ENCODE data around the gene ZNF766.
"Not testable (repeated sequence)": the region's sequence is repeated elsewhere in the genome, so short reads cannot be mapped to it uniquely, and the experiment has no call there.

Gene ZNF766

DNA sequence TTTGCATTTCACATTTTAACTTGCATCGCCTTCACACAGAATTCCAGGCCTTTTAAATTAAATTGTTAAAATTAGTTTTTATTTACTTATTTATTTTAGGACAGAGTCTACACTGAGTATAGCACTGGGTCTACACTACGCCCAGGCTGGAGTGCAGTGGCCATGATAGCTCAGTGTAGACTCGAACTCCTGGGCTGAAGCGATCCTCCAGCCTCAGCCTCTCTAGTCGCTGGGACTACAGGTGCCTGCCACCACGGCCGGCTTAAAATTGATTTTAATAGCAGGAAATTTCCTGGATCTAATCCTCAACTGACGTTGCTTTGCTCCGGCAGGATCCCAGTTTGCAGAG is 66.4 kb downstream of the ZNF766 start:
- ChIA-PET CTCF (no interaction called here), POLR2A (no interaction called here)
- TF ChIP-seq, protein P1, sequence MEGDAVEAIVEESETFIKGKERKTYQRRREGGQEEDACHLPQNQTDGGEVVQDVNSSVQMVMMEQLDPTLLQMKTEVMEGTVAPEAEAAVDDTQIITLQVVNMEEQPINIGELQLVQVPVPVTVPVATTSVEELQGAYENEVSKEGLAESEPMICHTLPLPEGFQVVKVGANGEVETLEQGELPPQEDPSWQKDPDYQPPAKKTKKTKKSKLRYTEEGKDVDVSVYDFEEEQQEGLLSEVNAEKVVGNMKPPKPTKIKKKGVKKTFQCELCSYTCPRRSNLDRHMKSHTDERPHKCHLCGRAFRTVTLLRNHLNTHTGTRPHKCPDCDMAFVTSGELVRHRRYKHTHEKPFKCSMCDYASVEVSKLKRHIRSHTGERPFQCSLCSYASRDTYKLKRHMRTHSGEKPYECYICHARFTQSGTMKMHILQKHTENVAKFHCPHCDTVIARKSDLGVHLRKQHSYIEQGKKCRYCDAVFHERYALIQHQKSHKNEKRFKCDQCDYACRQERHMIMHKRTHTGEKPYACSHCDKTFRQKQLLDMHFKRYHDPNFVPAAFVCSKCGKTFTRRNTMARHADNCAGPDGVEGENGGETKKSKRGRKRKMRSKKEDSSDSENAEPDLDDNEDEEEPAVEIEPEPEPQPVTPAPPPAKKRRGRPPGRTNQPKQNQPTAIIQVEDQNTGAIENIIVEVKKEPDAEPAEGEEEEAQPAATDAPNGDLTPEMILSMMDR (IDR thresholded peaks at IDR 0.05; ENCODE audit: control extremely low read depth, extremely low read depth, low read depth, missing control alignments): no peak
- no peak for DNase-seq (ENCODE audit: extremely low spot score)

DNA sequence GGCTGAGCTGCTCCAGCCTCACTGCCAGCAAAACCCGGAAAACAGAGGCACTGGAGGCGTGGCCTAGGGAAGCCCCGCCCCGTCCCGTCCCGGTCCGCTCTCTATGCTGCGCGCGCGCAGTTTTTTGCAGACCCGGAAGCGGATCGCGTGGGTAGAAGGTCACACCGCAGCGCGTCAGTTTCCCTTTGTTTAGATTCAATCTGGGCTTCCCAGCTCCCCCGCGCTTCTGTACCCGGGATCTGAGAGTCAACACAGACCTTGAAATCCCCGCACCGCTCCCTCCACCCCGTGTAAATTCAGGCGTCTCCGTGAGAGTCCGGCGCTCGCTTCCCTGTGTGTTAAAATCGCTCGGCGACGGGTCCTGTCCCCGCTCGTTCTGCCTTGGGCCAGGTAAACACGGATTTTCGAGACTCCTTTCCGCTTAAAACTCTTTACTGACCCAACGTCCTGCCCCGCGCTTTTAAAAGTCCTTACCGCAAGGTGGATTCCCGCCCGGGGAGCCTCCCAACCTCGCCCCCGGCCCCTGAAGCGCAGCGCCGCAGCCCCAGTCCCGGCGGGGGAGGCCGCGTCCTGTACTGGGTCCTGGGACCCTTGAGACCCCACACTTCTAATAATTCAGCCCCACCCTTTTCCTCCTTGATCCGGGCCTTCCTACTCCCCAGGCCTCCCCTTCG is 66.9 kb downstream of the ZNF766 start, which contains the start of gene ZNF610:
Gene ZNF610 (plus strand): TSS at position 127 of the 674 bp plus-strand sequence. CDS start 12,930 bp downstream, outside the sequence.
- POLR2A ChIA-PET: no interaction called here
- TF ChIP-seq, protein P1 (IDR thresholded peaks at IDR 0.05; ENCODE audit: control extremely low read depth, extremely low read depth, low read depth, missing control alignments): no peak
- peak; percentile 88 for DNase-seq (ENCODE audit: extremely low spot score)
- CTCF ChIA-PET: no interaction called here

DNA sequence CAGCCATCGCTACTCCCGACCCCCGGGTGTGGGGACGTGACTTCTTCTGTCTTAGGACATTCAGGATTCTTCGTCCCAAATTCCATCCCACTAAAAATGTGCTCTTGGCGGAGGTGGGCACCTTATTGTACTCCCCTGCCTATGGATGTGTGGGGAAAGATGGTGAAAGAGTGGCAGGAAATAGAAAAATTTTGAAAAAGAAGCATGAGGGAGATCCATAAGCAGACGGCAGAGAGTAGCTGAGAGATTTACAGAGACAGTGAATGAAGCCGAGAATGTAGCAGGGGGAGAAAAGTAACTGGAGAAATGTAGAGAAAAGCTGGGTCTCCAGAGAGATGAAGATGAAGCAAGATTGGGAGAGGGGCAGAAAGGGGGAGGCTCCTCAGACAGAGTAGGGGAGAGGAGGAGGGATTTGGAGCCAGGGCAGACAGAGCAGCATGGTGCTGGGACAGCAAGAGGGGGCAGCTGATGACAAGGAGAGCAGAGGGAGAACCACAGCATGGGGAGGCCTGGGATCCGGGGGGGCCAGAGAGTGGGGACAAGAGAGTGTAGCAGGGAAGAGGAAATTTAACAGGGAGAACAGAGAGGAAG is 67.5 kb downstream of the ZNF766 start:
- CTCF ChIA-PET: no interaction called here
- POLR2A ChIA-PET: no interaction called here
- TF ChIP-seq, protein P1 (IDR thresholded peaks at IDR 0.05; ENCODE audit: control extremely low read depth, extremely low read depth, low read depth, missing control alignments): no peak
- DNase-seq (ENCODE audit: extremely low spot score): no peak

DNA sequence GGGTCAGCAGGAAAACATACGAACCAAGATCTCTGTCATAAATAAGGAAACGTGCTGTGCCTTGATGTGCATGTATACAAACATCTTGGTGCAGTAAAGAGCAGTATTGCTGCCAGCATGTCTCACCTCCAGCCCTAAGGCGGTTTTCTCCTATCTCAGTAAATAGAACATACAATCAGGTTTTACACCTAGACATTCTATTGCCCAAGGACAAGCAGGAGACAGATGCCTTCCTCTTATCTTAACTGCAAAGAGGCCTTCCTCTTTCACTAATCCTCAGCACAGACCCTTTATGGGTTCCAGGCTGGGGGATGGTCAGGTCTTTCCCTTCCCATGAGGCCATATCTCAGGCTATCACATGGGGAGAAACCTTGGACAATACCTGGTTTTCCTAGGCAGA is 69.6 kb downstream of the ZNF766 start:
- CTCF ChIA-PET; POLR2A ChIA-PET; DNase-seq (ENCODE audit: extremely low spot score): not testable (repeated sequence)

DNA sequence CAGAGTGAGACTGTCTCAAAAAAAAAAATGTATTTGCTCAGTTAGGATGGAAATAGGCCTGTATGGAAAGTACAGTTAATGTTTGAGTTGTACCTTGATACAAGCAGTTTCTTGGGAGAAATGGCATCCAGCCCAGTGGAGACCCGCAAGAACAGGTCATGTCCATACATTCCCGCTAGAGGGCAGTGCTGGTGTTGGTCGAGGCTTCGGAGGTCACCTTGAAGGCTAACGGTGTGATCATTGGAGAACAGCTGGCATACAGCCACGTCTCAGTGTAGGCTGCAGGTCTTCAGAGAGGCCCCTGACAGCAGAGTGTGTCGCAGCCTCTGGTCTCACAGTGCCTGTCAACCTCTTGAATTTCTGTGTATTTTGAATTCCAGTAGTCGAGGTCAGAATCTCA is 74.2 kb downstream of the ZNF766 start:
- DNase-seq (ENCODE audit: extremely low spot score): peak; percentile 43
- CTCF ChIA-PET: interaction anchor here (1.1 to 1.6 kb wide), 5 partner anchors 11 to 392 kb away, joined by 3 read pairs; no protein-coding TSS in a partner anchor
- TF ChIP-seq, protein P1 (IDR thresholded peaks at IDR 0.05; ENCODE audit: control extremely low read depth, extremely low read depth, low read depth, missing control alignments): peak; percentile 10
- POLR2A ChIA-PET: no interaction called here

DNA sequence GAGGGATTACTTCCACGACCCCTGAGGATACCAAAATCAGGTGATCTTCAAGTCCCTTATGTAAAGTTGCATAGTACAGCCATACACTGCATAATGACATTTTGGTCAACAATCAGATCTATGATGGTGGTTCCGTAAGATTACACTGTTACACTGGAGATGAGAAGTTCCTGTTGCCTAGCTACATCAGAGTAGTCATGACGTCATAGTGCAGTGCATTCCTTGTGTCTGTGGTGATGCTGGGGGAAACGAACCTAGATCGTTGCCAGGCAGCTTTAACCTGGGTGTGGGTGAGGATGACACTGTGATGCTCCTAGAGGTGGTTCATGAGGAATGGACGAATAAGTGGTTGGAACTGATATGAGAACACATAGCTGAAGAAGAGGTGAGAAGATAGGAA is 75.8 kb downstream of the ZNF766 start:
- no peak for DNase-seq (ENCODE audit: extremely low spot score)
- TF ChIP-seq, protein P1 (IDR thresholded peaks at IDR 0.05; ENCODE audit: control extremely low read depth, extremely low read depth, low read depth, missing control alignments): no peak
- CTCF ChIA-PET: no interaction called here
- POLR2A ChIA-PET: no interaction called here
